K562 (cell line): ENCODE data around the gene ANKRD13B. TPM values are rescaled to one million over a fixed set of nuclear protein-coding genes. Genes with fewer than 3 reads are reported as not detected.

Experiments
- ARID4B ChIP-seq: sonication (generic); formaldehyde crosslinking; IDR thresholded peaks from 2 replicates; pipeline ENCODE4 v1.8.0; 2022; ENCODE audit warnings: mild to moderate bottlenecking, missing genetic modification reagents
- CTBP1 ChIP-seq: fragments of 450-650 bp; IDR thresholded peaks from 2 replicates; pipeline ENCODE4 v1.6.1; 2016; ENCODE audit warnings: borderline replicate concordance
- ZHX1 ChIP-seq: fragments of 150-350 bp; conservative IDR thresholded peaks from 2 replicates; pipeline ENCODE4 v1.6.1; 2014; ENCODE audit warnings: low read length
- ZNF212 ChIP-seq: fragments of 450-650 bp; formaldehyde crosslinking; IDR thresholded peaks from 2 replicates; pipeline ENCODE4 v1.4.0; 2020; ENCODE audit warnings: mild to moderate bottlenecking
- polyA plus RNA-seq, 8 experiments: library from polyadenylated mRNA; depleted of rRNA in 4 of 8; stranded (reverse) in 5 of 8; unstranded in 3 of 8; fragments of >200 nt; fragmentation: Nextera tagmentation in 2 of 8; fragmentation: Illumina TruSeq in 1 of 8; extraction: Ambion mirVana in 2 of 8; extraction: Trizol in 1 of 8; gene quantifications; 2 replicates each; pipeline versions ENCODE4 v1.2.1 to v1.2.3, GENCODE V29; 2011 to 2014; ENCODE audit warnings: inconsistent platforms in 1 of 8, missing spikeins in 1 of 8
- total RNA-seq, 7 experiments: library from RNA; depleted of rRNA in 6 of 7; stranded (reverse); fragments of >200 nt in 6 of 7; fragmentation: Illumina TruSeq in 2 of 7; extraction: Trizol in 2 of 7; gene quantifications; 2 replicates each; pipeline versions ENCODE4 v1.2.1 to v1.2.3, GENCODE V29; 2011 to 2021; ENCODE audit warnings: low replicate concordance in 1 of 7
- TF ChIP-seq, protein P1 (sequence below): sonication (generic); formaldehyde crosslinking; IDR thresholded peaks from 2 replicates; pipeline ENCODE4 v1.8.0; 2022; ENCODE audit warnings: mild to moderate bottlenecking, missing genetic modification reagents

Gene ANKRD13B
- total and polyA plus RNA-seq, 9 of the 15 experiments (the other 6 are each of a cell fraction or from before 2014, with no cell fraction given), result 0.15 to 28.1 (median 4.6) TPM

- TF ChIP-seq ZHX1 (no peak), ARID4B (CRISPR knock-in tag) (no peak), ZNF212 (CRISPR knock-in tag) (no peak), CTBP1 (no peak)
- TF ChIP-seq, protein P1, sequence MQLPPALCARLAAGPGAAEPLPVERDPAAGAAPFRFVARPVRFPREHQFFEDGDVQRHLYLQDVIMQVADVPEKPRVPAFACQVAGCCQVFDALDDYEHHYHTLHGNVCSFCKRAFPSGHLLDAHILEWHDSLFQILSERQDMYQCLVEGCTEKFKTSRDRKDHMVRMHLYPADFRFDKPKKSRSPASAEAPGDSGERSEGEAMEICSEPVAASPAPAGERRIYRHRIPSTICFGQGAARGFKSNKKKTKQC (CRISPR knock-in tag), result no peak
Measured at GRCh38 chr17:29629839-29630238, 36.9 kb downstream of the ANKRD13B start (continued).
